ENCODE data around the gene PAK6.

The PAK6 gene

DNA sequence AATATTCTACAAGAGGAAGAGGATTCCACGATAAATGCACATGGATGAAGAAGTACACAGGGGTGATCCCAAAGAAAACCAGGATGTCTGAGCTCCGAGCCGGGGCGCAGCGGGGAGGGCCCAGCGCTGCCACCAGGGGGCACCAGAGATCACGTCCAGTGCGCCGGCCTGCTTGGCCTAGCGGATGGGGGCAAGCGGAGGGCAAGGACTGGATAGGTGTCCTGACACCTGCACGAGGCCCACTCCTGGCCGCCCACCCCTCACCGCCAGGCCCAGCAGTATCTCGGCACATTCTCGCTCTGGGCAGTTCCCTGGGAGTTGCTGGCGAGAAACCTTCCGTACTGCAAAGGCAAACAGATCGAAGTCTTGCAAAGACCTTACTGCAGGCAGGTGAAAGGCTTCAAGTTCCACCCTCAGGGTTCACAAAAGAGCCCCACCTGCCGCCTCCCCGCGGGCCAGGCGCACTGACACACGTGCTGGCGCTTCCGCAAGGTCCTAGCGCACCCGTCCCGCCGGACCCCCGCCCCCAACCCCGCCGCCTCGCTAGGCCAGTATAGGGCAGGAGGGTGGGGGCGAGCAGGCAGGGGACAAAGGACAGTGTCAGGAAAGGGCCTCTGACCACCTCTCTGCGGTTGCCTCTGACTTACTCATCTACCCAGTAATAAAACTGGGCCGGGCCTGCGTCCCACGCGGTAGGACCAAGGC is 40.7 kb downstream of the PAK6 start:
- DNase-seq: peak; percentile 53

DNA sequence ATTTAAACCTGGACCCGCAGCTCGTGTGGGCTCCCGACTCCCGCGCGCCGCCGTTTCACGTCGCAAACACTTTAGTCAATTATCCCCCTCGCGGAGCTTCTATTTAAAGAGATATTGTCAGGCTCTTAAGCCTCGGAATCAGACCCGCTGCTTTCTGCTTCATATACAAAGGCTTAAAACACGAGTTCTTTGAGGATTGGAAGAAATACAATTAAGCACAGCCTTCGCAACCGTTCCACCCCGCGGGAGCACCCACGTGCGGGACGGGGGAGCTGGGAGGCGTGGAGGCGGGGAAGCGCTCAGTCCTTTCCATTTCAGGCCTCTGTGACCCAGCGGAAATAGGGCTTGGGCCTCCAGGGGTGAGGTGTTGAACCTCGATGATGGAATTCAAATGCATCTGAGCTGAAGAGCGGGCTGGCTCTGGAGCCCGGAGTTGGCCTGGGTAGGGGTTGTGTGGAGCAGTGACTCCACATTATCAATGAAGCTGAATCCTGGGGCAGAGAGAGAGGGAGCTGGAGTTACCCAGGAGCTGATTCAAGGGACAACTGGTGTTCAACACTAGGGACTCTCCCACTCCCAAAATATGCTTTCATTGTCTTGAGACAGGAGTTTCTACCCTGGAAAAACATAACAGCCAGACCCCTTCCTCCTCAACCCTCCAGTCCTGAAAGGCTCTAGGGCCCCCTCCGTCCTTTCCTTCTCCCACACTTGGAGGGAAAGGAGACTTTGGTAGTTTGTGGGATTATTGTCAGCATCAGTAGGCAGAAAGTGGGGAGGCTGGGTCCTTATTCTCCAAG is 41.6 kb downstream of the PAK6 start:
- DNase-seq: no peak

DNA sequence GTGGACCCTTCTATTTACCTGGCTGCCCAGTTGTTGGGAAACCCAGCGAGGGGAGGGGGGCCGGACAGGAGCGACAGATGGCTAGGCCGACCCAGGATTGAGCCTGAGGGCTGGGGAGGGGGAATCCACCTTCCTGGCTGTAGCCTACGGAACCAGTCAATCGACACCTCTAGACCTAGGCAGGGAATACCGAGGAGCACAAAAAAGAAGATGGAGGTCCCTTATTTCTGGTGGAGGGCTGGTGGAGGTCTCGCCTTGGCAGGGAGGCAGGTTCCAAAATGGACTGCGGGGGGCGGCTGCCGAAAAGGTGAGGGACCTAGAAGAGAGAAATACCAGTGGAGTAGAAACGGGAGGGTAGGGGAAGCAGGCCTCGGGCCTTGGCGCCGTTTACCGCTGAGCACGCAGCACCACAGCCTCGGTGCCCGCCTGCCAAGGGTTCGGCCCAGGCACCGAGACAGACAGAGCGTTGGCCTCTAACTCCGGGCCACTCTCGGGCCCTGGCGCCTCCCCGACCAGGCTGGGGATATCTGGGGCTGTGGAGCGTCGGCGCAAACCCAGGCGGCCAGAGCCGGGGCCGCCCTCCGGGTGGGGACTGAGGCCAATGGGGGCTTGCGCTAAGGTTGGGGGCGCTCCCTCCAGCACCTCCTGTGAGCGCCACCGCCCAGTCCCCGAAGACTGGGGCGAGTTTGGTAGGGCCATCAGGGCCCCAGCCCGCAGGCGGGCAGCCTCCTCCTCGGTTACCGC is 42.4 kb downstream of the PAK6 start:
- DNase-seq: no peak

DNA sequence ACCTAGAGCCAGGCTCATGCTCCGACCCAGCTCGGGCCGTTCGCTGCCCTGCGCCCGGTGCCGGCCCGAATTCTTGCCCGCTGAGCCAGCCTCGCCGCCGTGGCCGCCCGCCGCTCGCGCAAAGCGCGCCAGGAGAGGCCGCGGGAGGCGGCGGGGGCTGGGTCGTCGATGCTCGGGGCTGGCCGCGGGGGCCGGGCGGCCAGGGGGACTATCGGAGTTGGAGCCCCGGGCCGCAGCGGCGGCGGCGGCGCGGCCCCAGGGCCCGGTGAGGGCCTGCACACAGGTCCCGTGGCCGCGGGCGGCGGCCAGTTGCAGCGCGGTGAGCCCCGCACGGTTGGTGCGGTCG is 42.9 kb downstream of the PAK6 start:
- no peak for DNase-seq

DNA sequence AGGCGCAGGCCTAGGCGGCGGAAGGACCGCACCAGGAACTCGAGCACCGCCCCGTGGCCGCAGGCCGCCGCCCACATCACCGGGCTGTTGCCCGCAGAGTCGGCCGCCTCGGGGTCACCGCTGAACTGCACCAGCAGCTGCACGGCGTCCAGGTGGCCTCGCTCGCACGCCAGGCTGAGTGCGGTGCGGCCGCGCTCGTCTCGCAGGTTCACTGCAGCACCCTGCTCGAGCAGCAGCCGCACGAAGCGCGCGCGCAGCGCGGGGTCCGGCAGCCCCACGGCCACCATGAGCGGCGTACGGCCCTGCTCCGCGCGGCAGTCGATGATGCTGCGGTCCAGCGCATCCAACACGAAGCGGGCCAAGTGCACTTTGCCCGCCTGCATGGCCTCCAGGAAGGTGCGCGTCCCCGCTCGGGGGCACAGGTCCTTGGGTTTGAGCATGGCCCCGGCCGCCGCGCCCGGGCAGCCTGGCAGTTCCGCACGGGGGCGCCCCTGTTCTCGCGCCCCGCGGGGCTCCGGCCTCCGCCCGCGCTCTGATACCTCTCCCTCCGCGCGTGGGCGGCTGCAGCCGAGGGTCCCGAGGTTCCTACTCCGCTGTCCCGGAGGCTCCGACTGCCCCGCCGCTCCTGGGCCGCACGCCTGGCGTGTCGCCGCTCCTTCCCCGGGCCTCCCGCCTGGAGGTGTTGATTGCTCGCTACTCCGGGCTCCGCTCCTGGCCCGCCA is 43.4 kb downstream of the PAK6 start:
- DNase-seq: peak; percentile 30

DNA sequence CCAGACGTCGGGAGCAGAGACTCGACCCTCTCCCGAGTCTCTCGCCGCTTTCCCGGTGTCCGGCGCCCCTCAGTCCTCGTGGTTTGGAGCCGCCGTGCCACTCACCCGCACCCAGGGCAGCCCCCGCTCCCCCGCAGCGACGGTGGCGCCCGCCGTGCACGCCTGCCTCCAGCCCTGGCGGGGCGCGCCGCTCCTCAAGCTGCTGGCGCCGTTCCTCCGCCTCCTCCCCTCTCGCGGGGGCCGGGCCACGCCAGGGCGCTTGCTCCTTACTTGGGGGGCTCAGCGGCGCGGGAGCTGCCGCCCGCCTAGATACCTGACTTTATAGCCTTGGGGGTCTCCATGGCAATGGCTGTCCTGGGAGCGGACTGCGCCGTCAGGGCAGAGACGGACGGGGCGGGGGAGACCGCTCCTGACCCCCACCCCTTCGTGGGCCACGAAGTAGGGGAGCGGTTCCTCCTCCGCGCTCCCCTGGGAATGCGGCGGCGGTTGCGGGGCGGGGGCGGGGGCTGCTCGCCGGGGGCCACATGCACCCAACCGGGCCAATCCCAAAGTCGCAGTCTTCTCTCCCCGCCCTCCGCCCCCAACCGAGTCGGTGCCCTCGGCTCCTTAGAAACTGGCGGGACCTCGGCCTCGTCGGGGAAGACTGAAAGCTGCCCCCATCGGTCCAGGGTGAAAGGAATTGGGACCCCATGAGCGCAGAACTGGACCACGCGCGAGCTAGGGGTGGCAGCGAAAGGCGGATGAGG is 44.2 kb downstream of the PAK6 start, which contains the start of gene ANKRD63:
ANKRD63 (minus strand) TSS at position 196 of the 746 bp plus-strand sequence. CDS start 478 bp downstream, outside the sequence.
- no peak for DNase-seq

DNA sequence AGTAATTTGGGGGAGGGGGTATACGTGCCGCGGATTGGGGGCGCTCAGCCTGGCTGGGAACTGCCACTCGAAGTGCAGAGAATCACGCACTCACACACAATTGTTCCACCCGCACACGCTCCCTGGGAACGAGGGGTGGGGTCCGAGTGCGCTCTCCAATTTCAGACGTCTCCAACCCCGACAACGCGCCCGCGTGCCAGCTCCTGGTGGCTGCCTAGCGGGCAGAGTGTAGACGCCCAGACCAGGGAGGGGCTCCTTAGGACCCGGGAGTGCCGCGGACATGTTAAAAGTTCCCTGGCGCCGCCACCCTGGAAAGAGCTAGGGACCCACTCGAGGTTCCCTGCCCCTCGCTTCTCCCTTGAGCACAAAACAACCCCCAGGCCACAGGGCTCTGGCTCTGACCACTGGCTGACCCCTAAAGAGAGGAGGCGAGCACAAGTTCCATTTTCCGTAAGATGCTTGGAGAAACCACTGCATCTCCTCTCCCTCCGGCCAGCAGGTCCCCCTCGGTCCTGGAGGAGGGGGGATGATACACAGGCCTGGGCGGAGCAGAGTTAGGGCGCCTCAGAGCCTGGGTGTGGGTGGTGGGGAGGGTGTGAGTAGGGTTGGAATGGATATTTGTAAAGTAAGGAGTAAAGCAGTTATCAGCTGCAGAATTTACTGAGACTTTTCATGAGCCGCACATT is 44.9 kb downstream of the PAK6 start:
- no peak for DNase-seq

DNA sequence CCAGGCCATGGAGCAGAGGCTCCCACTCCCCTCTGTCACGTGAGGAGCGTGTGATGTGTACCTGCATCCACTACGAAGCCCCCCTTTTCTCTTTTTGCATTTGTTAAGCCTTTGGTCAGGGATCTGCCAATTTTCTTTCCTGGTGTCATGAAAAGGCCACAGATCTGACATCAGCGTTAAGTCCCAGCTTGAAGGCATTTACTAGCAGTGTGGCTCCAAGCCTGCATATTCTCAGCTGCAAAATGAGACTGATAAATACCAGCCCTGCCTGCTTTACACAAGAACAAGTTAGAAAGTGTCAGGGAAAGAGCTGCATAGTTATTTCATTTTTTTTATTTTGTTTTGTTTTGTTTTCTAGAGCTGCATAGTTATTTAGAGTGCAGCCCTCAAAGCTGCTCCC is 46.3 kb downstream of the PAK6 start:
- DNase-seq: no peak

DNA sequence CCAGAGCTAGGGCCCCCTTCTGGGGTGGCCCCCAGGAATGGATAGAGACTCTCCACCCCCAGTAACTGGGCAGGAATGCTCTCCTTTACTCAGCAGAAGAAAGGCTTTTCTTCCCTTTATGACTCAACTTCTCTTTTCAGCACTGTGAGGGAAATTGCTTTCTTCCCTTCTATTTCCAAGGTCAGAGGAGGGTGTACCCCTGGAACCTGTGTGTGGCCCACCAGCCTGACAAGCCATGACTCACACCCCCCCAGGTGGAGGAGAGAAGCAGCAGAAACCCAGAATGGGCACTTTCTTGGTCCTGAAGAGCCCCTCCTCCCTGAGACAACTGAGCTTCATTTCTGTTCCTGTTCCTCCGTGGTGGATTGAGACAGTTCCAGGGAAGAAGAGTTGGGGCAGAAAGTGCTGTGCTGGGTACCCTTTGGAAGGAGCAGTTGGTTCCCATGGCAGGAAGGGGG is 46.7 kb downstream of the PAK6 start:
- no peak for DNase-seq

DNA sequence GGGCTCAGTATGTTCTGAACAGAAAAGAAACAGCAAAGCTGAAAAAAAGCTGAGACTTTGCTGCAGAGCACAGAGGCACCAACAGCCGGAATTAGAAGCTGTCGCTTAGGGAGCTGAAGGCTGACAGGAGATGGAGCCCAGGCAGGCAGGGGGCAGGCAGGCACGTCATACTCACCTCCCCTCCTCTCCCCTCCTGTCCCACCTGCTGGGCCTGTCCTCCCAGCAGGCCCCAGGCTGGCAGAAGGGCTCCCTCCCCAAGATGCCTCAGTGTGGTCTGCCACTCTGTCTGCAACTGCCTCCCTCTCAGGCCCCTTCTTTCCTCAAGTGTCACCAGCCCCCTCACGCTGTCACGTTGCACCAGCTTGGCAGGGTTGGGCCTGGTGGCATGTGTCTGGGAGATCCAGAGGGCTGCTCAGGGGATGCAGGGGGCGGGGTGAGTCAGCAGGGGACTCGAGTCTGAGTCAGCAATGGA is 47.2 kb downstream of the PAK6 start:
- no peak for DNase-seq

DNA sequence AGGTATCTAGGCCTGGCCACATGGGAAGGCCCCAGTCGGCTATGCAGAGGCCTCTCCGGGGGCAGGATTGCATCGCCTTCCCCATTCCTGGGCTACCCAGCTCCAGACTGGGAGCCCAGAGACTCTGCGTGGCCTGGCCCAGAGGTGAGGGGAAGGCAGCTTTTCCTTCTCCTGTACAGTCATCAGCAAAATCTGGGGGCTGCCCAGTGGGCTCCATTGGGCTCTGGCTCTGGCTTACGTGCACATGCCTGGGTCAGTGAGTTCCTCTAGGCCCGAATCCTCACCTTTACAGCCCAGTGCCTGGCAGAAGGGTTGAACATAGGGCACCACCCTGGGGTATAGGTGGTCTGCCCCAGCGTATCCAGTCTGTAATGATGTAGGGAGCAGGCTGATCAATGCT is 47.9 kb downstream of the PAK6 start:
- DNase-seq: no peak

DNA sequence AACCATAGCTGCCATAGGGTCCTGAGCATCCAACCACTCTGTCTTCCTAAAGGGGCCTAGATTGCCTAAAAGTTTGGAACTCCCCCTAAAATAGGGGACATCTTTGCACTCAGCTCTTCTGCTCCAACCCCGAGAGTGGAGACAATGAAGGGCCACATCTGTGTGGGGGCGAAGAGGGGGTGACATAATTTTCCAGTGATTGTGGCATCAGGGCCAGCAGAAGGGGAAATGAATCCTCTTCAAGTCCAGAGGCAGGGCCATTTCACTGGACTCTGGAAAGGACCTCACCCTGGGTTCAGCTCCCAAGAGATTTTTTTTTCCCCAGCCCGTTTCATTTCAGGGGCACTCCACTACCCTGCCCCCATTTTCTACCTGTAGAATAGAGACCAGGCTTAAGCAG is 48.6 kb downstream of the PAK6 start:
- DNase-seq: no peak

DNA sequence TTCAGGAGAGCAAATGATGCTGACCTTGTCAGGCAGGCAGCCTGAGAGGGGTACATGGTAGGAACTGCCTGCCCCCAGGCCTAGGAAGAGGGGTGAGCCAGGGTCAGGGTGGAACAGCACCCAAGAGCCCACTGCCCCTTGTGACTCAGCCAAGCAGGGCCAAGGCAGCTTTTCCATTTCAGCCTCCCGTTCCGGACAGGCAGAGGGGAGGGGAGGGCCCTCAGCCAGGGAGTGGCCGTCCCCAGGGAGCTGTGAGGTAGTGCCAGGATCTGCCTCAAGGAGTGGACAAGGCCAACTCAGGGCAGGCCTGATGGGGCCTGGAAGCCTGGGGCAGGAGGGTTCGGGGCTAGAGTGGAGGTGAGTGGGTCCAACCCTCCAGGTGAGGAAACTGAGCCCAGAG is 49.1 kb downstream of the PAK6 start:
- no peak for DNase-seq

DNA sequence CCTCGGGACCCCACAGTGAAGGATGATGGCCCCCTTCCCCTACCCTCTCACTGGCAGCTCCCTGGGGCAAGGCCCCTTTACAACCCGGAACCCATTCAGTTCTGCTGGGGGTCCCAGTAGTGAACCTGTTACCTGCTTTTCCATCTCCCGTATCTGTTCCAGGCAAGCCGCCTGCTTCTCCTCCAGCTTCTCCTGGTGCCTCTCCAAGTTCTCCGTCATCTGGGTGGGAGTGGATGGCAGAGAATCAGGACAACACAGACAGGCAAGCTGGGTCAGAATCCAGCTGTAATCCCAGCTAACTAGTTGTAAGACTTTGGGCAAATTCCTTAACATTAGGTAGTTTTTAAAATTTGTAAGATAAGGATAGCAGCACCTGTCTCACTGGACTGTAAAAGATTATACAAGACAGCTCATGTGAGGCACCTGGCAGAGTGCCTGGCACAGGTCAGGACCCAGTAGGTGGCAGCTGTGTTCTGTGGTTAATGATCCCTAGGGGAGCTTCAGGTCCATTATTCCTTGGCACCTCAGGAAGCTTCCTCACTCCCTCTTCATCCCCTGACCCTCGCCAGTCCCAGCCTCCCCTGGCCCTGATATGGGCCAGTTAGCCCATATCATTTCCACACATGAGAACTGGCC is 50.4 kb downstream of the PAK6 start:
- DNase-seq: peak; percentile 14

DNA sequence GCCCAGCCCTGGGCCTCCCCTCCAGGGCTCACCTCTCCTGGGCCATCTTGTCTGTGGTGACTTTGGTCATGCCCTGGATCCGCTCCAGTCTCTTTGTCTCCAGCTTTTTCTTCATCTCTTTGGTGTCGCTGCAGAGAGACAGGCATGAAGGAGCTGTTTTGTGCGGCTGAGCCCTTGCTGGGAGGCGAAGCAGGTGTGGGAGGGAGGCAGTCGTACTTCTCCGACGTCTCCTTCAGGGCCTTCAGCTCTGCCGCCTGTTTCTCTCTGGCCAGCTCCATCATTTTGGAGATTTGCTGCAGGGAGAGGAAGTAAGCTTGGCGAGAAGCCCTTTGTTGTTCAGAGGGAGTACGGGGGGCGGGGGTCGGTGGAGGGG is 51.7 kb downstream of the PAK6 start:
- no peak for DNase-seq

DNA sequence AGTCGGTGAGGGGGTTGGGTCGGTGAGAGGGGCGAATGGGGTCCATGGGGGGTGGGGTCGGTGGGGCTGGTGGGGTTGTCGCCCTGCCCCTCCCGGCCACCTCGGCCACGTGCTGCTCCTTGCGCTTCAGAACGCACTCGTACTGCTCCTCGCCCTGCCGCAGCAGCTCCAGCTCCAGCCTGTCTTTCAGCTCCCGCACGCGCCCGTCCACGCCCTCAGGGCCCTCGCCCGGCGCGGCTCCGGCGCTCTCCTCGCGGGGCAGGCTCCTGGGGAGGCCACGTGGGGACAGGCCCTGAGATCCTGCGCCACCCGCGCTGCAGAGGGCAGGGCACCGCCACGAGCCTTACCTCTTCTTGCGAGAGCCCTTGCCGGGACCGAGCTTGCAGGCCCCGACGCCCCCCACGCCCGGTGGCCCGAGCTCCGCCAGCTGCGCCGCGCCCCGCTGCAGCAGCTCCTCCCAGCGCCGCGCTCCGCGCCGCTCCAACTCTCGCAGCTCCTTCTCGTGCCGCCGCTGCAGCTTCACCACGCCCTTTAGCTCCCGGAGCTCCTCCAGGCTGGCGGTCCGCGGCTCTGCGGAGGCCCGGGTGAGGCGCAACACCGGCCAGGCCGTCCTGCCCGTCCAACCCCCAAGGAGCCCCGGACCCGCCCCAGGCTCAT is 52.2 kb downstream of the PAK6 start:
- DNase-seq: peak; percentile 46

DNA sequence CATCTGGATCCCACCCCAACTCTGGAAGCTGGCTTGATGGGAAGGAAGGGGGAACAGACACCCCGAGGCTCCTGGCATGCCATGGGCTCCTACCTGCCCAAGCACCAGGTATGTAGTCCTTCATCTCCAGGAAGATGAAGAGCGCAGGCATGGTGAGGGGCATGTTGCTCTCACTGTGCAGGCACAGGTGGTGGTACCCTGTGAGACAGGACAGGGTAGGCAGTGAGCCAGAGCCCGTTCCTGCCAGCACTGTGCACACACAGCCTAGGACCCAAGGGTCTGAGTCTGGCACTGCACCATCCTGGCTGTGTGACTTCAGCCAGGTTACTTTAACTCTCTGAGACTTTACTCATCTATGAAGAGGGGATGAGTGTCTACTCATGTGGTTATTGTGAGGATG is 53.4 kb downstream of the PAK6 start:
- no peak for DNase-seq

DNA sequence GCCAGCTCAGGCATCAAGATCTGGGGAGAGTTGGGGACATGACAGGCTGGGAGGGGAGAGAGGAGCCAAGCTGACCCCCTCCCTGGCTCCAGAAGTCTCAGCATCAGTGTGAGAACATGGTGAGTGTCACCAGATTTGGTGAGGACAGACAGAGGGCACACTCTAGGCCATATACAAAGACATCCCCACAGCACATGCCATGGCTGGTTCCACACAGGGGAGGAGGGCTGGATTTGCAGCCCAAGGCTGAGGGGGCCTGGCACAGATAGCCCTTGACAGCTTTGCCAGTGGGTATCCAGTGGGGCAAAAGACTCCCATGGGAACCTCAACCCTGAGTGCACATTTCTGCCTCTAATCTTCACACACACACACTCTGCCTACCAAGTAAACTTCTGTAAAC is 54.1 kb downstream of the PAK6 start:
- no peak for DNase-seq

DNA sequence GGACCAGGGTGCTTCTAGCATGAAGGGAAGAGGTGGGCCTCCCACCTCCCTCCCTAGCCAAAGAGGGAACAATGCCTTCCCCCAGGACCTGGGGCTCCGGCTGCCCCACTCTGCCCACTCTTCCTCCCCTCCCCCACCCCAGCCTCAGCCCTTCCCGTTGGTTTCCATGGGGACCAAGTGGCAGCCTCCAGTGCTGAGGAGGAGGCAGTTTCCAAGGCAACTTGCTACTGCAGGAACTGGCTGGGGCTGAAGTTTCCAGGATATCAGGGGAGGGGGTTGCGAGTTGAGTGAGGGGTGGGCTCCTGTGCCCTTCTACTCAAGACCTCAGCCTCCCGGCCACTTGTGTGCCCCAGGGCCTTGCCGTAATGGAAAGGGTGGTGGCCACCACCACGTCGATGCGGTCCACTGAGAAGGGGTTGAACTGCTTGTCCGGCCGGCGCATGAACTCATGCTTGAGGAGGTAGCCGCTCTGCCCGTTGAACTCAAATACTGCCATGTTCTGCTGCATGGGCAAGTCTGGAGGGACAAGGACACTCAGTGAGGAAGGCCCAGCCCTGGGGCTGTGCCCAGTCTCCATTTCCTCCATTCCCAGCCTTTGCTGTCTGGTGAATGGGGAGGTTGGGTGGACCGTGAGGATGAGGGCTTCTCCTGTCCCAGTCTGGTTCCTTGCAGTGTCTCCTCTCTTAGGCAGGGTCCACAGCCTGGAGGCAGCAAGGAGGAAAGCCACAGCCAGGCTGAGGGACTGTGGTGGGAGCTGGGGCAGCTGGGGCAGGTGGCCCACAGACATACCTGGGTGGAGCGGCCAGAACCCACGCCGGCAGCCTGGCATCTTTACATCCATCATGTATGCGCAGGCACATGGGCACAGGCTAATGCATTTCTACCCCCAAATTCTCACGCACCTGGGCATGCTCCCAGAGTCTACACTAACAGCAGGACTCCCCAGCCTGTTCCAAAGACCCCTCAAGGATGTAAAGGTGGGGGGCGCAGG is 55.3 kb downstream of the PAK6 start:
- DNase-seq: no peak
